SH-SY5Y (cell line): ENCODE data around the gene E2F8.

Experiments
- GATA2 ChIP-seq: IDR thresholded peaks from 2 replicates; pipeline ENCODE4 v1.6.1; 2011; ENCODE audit warnings: mild to moderate bottlenecking, low read depth, low read length
- GATA3 ChIP-seq: IDR thresholded peaks from 2 replicates; pipeline ENCODE4 v1.6.1; 2011; ENCODE audit warnings: low read depth, mild to moderate bottlenecking, low read length, moderate library complexity

GRCh38 chr11:19251577-19251976 lies 10.8 kb upstream of the E2F8 start:
- no peak for TF ChIP-seq GATA2
- no peak for TF ChIP-seq GATA3
